ENCODE measurements around the gene CCSER2. TPM values are rescaled to one million over a fixed set of nuclear protein-coding genes. Genes with fewer than 3 reads are reported as not detected.

CCSER2 gene
- total RNA-seq, 1 donor from 2014 or later, result 18.5 TPM

DNA sequence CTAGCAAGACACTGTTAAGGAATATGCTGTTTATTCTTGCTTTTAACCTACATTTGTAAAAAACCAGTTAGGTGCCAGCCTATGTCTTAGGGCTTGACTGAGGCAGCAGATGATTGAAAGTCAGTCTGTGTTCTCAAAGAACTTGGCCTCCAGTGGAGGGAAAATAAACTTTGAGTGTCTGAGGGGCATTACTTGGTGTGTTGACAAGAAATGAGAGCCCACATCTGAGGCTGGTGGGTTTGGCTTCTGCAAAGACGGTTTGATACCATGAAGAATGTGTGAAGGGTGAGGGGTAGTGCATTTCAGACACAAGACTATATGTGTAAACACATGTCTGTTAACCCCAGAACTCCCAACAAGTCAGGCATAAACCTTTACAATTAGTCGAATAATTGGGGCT, 28.5 kb downstream of the CCSER2 start:
- DNase-seq (ENCODE audit: low spot score in 2 of 2), result no peak
- Histone ChIP-seq H3K36me3 (no peaks in the 10 kb centered on the region), H3K9me3 (no peaks in the 10 kb centered on the region), H3K27me3 (no peaks in the 10 kb centered on the region), H3K4me3 (no peak overlapping the region), H3K4me1 (peaks cover 0 to 4% of the 10 kb centered on the region in 2 donors), H3K27ac (no peak overlapping the region)
- intact Hi-C loops (cut with DNase I), result no loop called here
- TF ChIP-seq, protein P1, sequence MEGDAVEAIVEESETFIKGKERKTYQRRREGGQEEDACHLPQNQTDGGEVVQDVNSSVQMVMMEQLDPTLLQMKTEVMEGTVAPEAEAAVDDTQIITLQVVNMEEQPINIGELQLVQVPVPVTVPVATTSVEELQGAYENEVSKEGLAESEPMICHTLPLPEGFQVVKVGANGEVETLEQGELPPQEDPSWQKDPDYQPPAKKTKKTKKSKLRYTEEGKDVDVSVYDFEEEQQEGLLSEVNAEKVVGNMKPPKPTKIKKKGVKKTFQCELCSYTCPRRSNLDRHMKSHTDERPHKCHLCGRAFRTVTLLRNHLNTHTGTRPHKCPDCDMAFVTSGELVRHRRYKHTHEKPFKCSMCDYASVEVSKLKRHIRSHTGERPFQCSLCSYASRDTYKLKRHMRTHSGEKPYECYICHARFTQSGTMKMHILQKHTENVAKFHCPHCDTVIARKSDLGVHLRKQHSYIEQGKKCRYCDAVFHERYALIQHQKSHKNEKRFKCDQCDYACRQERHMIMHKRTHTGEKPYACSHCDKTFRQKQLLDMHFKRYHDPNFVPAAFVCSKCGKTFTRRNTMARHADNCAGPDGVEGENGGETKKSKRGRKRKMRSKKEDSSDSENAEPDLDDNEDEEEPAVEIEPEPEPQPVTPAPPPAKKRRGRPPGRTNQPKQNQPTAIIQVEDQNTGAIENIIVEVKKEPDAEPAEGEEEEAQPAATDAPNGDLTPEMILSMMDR (IDR thresholded peaks at IDR 0.05), result no peak

DNA sequence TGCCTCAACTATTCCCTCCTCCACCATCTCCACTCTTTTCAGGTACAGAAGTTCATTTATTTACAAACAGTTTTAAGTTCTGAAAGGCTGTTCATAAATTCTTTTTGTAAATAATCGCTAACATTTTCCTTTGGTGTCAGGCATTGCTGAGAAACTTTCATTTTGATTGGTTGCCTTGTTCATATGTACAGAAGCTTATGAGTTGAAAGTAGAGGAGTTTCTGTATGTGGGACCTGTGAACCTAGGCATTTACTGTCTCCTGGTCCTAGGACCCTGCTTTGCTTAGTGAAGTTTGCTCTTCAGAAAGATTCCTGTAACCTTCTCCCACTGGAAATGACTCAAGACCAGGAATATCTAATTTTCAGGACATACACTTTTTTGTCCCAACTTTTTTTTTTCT, 30.4 kb downstream of the CCSER2 start:
- Histone ChIP-seq H3K9me3 (no peaks in the 10 kb centered on the region), H3K27ac (no peak overlapping the region), H3K36me3 (no peaks in the 10 kb centered on the region), H3K27me3 (no peaks in the 10 kb centered on the region), H3K4me1 (peaks cover 0 to 8% of the 10 kb centered on the region in 2 donors), H3K4me3 (no peak overlapping the region)
- TF ChIP-seq, protein P1 (IDR thresholded peaks at IDR 0.05), result no peak
- intact Hi-C loops (cut with DNase I), result no loop called here
- DNase-seq (ENCODE audit: low spot score in 2 of 2), result no peak

DNA sequence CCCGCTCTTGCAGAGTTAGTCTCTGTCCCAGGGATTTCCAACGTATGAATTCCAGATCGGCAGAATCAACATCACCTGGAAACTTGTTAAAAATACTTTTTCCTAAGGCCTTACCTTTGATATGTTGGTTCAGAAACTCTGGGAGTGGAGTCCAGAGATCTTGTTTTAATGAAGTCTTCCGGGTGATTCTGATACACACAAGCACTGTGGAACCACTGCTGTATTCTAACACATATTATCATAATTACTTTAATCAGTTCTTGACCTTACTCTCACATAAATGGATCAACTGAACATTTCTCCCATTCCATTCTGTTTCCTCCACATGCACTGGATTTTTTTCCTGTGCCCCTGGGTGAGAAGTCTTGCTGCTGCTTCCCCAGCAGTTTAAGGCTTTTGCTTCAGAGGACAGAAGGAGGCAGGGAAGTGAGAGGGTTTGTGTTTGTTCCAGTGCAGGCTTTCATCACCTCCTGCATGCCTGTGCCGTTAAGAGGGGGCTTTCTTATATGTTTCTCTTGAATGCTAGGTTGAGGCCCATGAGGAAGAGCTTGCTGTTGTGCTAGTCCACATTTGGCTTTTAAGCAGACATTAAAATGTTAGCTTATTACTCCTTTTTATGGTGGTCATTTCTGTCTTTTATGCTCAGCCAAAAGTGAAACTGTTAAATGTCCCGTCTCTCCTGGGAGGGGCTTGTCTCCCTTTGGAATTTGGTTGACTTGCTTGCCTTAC, 32.4 kb downstream of the CCSER2 start:
- no peak for DNase-seq (ENCODE audit: low spot score in 2 of 2)
- intact Hi-C loops (cut with DNase I), result no loop called here
- Histone ChIP-seq H3K9me3 (no peaks in the 10 kb centered on the region), H3K4me3 (peak overlapping the region; percentile 42 to 44), H3K36me3 (no peaks in the 10 kb centered on the region), H3K27me3 (no peaks in the 10 kb centered on the region), H3K4me1 (peaks cover 0 to 13% of the 10 kb centered on the region in 2 donors), H3K27ac (no peak overlapping the region)
- TF ChIP-seq, protein P1 (IDR thresholded peaks at IDR 0.05), result no peak

DNA sequence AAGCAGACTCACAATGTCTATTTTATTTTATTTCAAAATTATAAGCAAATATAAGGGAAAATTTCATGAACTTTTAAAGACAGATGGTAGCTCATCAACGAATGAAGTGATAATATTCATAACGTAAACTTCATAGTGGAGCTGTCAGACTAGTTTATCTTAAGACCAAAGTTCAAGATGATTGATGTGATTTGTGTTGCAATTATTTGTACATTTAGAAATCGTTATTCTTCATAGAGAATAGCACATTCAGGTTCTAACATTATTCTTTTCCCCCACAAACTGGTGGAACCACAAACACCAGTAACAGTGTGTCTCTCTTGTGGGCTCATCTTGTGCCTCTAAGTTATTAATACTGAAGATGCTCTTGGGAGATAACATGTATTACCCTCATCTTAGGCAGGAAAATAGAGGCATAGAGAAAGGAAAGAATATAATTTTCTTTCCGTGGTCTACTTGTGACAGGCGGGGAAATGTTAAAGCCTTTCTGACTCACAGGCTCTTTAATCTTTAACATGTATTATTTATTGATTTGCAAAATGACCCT, 37.0 kb downstream of the CCSER2 start:
- no peak overlapping the region for H3K27ac ChIP-seq
- TF ChIP-seq, protein P1 (IDR thresholded peaks at IDR 0.05), result no peak
- H3K9me3 ChIP-seq, result no peaks in the 10 kb centered on the region
- intact Hi-C loops (cut with DNase I), result no loop called here
- no peak overlapping the region for H3K4me3 ChIP-seq
- no peak for DNase-seq (ENCODE audit: low spot score in 2 of 2)
- H3K4me1 ChIP-seq, result peaks cover 0 to 11% of the 10 kb centered on the region in 2 donors
- no peaks in the 10 kb centered on the region for H3K27me3 ChIP-seq
- no peaks in the 10 kb centered on the region for H3K36me3 ChIP-seq

DNA sequence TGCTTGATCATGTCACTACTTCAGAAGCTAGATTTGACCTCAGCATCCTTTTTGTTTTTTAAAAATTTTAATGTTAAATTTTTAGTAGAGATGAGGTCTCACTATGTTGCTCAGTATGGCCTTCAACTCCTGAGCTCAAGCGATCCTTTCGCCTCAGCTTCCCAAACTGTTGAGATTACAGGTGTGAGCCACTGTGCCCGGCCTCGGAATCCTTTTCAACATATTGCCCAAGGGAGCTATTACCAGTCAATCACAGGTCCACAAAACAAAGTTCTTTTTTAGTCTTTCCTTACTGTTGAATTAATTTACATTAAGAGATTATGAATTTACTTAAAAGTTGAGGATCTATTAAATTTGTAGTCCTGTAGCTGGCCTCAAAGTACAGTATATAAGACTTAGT, 37.7 kb downstream of the CCSER2 start:
- H3K36me3 ChIP-seq, result peaks cover 0 to 1% of the 10 kb centered on the region in 2 donors
- no peaks in the 10 kb centered on the region for H3K27me3 ChIP-seq
- no peak overlapping the region for H3K27ac ChIP-seq
- TF ChIP-seq, protein P1 (IDR thresholded peaks at IDR 0.05), result no peak
- DNase-seq (ENCODE audit: low spot score in 2 of 2), result no peak
- intact Hi-C loops (cut with DNase I), result no loop called here
- no peaks in the 10 kb centered on the region for H3K9me3 ChIP-seq
- H3K4me3 ChIP-seq, result no peak overlapping the region
- H3K4me1 ChIP-seq, result peaks cover 0 to 11% of the 10 kb centered on the region in 2 donors
